Adrenal gland (tissue), 5 donors: Measurements from ENCODE around the gene OCEL1.

ENCODE experiments used
- CTCF ChIP-seq, 6 experiments: fragments of 450-650 bp in 4 of 6; fragments of 200-600 bp in 2 of 6; sonication (generic) in 1 of 6; IDR thresholded peaks; 1 replicate in 5 of 6; 2 replicates in 1 of 6; pipeline versions ENCODE4 v1.5.1 to v1.8.0; 2016 to 2021; ENCODE audit warnings: antibody characterized with exemption in 6 of 6, mild to moderate bottlenecking in 2 of 6, moderate library complexity in 1 of 6
- POLR2A ChIP-seq, 2 donors: fragments of 450-650 bp; IDR thresholded peaks; one replicate each; pipeline ENCODE4 v1.6.1; 2017; ENCODE audit warnings: antibody characterized with exemption in 2 of 2, mild to moderate bottlenecking in 2 of 2, moderate library complexity in 1 of 2
- donor health status: DM: no; HTN: no; CAD: no.

GRCh38 chr19:17263712-17264640 lies 38.0 kb downstream of the OCEL1 start:
- TF ChIP-seq CTCF (IDR thresholded peaks at IDR 0.05) (no peak), POLR2A (IDR thresholded peaks at IDR 0.05) (no peak)
